Fibroblast of villous mesenchyme (primary cell): ENCODE data around the gene CACNA1E. TPM values are rescaled to one million over a fixed set of nuclear protein-coding genes. Genes with fewer than 3 reads are reported as not detected.

Experiments used
- DNase-seq: peaks from one replicate; pipeline ENCODE4 v3.0.0-alpha.2; 2010; ENCODE audit warnings: low read depth
- H3K4me3 ChIP-seq: 2 replicates; pipeline ENCODE4 v1.5.1; 2011; ENCODE audit warnings: low read depth, mild to moderate bottlenecking, low read length
- CTCF ChIP-seq: IDR thresholded peaks from 2 replicates; pipeline ENCODE4 v1.5.1; 2012; ENCODE audit warnings: low read depth, mild to moderate bottlenecking, low read length; ENCODE audit not compliant: insufficient read depth
- total RNA-seq: library from RNA; depleted of rRNA; stranded (reverse); fragments of >200 nt; gene quantifications from 2 replicates; pipeline ENCODE4 v1.2.3, GENCODE V29; 2012

The CACNA1E gene
- total RNA-seq, 1 donor: not detected

GRCh38 chr1:181545395-181545794, 62.1 kb downstream of the CACNA1E start:
- H3K4me3 ChIP-seq: no peak overlapping the region
- no peak for DNase-seq
- no peak for TF ChIP-seq CTCF

GRCh38 chr1:181548497-181548896, 65.2 kb downstream of the CACNA1E start:
- no peak for TF ChIP-seq CTCF
- DNase-seq: no peak
- no peak overlapping the region for H3K4me3 ChIP-seq

GRCh38 chr1:181551249-181551648, 67.9 kb downstream of the CACNA1E start:
- no peak for DNase-seq
- TF ChIP-seq CTCF: no peak

GRCh38 chr1:181551754-181552153, 68.4 kb downstream of the CACNA1E start:
- no peak for TF ChIP-seq CTCF

More at GRCh38 chr1:181551249-181551648, 67.9 kb downstream of the CACNA1E start:
- H3K4me3 ChIP-seq: no peak overlapping the region

GRCh38 chr1:181554465-181554864, 71.1 kb downstream of the CACNA1E start:
- no peak overlapping the region for H3K4me3 ChIP-seq
- no peak for TF ChIP-seq CTCF
- DNase-seq: no peak

More at GRCh38 chr1:181551754-181552153, 68.4 kb downstream of the CACNA1E start:
- H3K4me3 ChIP-seq: no peak overlapping the region
- DNase-seq: no peak

GRCh38 chr1:181556631-181557030, 73.3 kb downstream of the CACNA1E start:
- no peak for DNase-seq
- TF ChIP-seq CTCF: no peak
- no peak overlapping the region for H3K4me3 ChIP-seq

- DNase-seq: no peak
- no peak for TF ChIP-seq CTCF
- no peak overlapping the region for H3K4me3 ChIP-seq
Observed at GRCh38 chr1:181557313-181557712, 74.0 kb downstream of the CACNA1E start.
